Coronary artery (tissue), 2 donors: Measurements from ENCODE around the gene GLP2R.

Source experiments
- DNase-seq: peaks from one replicate; pipeline ENCODE4 v3.0.0-alpha.2; 2017; ENCODE audit warnings: low spot score
- H3K27ac ChIP-seq, 2 donors: fragments of 200-600 bp; sonication (generic); one replicate each; pipeline ENCODE4 v1.5.1; 2016 to 2019
- H3K4me3 ChIP-seq: fragments of 200-600 bp; sonication (generic); 2 replicates; pipeline ENCODE4 v1.5.1; 2016; ENCODE audit warnings: mild to moderate bottlenecking, moderate library complexity
- TF ChIP-seq, protein P1 (sequence below): fragments of 200-600 bp; sonication (generic); IDR thresholded peaks from one replicate; pipeline ENCODE4 v1.5.1; 2019; ENCODE audit warnings: antibody characterized with exemption

GLP2R gene

DNA sequence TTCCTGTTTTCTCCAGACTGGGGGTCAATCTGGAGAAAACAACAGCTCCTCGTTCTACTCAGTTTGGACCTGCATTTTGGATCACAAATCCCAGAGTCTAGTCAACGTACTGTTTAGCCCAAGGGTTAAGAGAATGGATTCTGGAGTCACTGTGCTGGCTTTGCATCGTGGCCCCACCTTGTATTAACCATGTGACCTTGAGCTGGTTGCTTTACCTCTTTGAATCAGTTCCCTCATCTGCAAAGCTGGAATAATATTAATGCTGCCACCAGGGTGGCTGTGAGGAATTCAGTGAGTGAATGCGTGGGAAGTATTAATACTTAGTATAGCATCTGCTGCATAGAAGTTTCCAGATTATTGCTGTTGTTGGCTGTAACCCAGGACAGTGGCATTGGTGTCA, 23.0 kb upstream of the GLP2R start:
- no peak for DNase-seq
- Histone ChIP-seq H3K27ac (no peak overlapping the region), H3K4me3 (no peak overlapping the region)
- TF ChIP-seq, protein P1, sequence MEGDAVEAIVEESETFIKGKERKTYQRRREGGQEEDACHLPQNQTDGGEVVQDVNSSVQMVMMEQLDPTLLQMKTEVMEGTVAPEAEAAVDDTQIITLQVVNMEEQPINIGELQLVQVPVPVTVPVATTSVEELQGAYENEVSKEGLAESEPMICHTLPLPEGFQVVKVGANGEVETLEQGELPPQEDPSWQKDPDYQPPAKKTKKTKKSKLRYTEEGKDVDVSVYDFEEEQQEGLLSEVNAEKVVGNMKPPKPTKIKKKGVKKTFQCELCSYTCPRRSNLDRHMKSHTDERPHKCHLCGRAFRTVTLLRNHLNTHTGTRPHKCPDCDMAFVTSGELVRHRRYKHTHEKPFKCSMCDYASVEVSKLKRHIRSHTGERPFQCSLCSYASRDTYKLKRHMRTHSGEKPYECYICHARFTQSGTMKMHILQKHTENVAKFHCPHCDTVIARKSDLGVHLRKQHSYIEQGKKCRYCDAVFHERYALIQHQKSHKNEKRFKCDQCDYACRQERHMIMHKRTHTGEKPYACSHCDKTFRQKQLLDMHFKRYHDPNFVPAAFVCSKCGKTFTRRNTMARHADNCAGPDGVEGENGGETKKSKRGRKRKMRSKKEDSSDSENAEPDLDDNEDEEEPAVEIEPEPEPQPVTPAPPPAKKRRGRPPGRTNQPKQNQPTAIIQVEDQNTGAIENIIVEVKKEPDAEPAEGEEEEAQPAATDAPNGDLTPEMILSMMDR = no peak

DNA sequence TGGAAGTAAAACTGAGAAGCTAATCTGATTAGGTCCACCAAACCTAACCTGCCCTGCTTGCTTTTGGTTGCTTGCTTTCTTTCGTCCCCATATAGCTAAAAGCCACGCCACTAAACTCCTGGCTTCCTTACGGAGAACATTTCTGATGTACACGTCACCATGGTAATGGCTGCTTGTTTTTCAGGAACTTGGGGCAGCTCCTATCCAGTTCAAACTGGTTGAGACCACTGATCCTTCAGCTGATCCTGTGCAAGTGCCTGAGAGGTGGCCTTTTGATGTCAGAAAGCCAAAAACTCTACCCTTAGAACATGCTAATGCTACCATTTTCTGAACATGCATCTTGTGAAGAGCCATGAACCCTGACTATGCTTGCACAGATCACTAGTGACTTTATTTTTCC, 20.0 kb upstream of the GLP2R start:
- no peak for DNase-seq
- no peak overlapping the region for H3K4me3 ChIP-seq
- TF ChIP-seq, protein P1 = no peak
- no peak overlapping the region for H3K27ac ChIP-seq

GRCh38 chr17:9806699-9807098, 19.0 kb upstream of the GLP2R start:
- TF ChIP-seq, protein P1 = no peak
- DNase-seq = no peak
- Histone ChIP-seq H3K4me3 (no peak overlapping the region), H3K27ac (no peak overlapping the region)

GRCh38 chr17:9809409-9809808, 16.3 kb upstream of the GLP2R start:
- no peak overlapping the region for H3K4me3 ChIP-seq
- TF ChIP-seq, protein P1 = no peak
- no peak overlapping the region for H3K27ac ChIP-seq
- DNase-seq = no peak

- Histone ChIP-seq H3K4me3 (no peak overlapping the region), H3K27ac (no peak overlapping the region)
- TF ChIP-seq, protein P1 = no peak
- no peak for DNase-seq
These were observed 15.4 kb upstream of the GLP2R start for GRCh38 chr17:9810100-9810949.

DNA sequence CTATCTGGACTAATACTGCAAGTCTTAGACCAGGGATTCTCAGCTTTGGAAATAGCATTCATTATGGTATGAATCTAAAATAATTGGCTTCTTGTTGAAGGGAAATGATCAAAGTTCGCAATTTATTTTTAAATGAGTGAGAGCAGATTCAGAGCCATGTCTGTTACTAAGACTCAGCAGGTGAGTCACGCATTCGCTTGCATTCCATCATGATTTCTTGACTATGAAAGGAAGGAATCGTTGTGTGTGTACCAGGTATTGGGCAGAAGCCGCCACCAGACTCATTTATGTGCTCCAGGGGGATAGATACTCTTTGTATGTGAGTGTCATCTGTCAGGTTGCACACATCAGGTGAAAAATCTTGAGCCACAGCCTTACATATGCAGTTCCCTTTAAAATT, 14.6 kb upstream of the GLP2R start:
- TF ChIP-seq, protein P1 = no peak
- H3K4me3 ChIP-seq = no peak overlapping the region
- no peak overlapping the region for H3K27ac ChIP-seq
- no peak for DNase-seq

DNA sequence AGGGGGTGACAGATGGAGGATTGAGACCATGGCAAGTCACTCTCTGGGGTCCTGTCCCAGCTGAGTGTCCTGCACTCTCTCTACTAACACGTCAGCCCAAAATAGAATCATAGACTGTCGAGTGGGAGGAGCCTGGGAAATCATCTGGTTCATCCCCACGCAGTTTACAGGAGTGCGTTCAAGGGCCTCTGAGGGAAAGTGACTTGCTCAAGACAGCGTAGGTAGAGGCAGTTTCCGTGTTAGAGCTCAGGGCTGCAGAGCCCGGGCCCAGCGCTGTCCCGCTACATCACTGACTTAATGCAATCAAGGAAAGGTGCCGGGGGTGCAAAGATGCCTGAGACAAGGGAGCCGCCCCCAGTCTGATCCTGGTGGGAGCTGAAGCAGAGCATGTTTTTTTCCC, 14.2 kb upstream of the GLP2R start:
- TF ChIP-seq, protein P1 = no peak
- no peak overlapping the region for H3K27ac ChIP-seq
- no peak for DNase-seq
- H3K4me3 ChIP-seq = no peak overlapping the region
